ENCODE results near the gene OVAAL.

Gene OVAAL

GRCh38 chr1:180571060-180571831 lies 12.5 kb downstream of the OVAAL start:
- no peak for DNase-seq (ENCODE audit: low read depth)

- no peak for DNase-seq (ENCODE audit: low read depth)
Measured at GRCh38 chr1:180571832-180572636, 13.3 kb downstream of the OVAAL start.

- DNase-seq (ENCODE audit: low read depth) = no peak
Measured at GRCh38 chr1:180572760-180573159, 14.0 kb downstream of the OVAAL start.

- DNase-seq (ENCODE audit: low read depth) = no peak
Measured at GRCh38 chr1:180574031-180574713, 15.4 kb downstream of the OVAAL start.

GRCh38 chr1:180577361-180577760 lies 18.6 kb downstream of the OVAAL start:
- DNase-seq (ENCODE audit: low read depth) = no peak

- no peak for DNase-seq (ENCODE audit: low read depth)
Measured at GRCh38 chr1:180579961-180580611, 21.3 kb downstream of the OVAAL start.

GRCh38 chr1:180581635-180582039 lies 22.9 kb downstream of the OVAAL start:
- no peak for DNase-seq (ENCODE audit: low read depth)

GRCh38 chr1:180584869-180585268 lies 26.1 kb downstream of the OVAAL start:
- no peak for DNase-seq (ENCODE audit: low read depth)

- DNase-seq (ENCODE audit: low read depth) = no peak
Measured at GRCh38 chr1:180585994-180586359, 27.2 kb downstream of the OVAAL start.

- no peak for DNase-seq (ENCODE audit: low read depth)
Measured at GRCh38 chr1:180586671-180587155, 27.9 kb downstream of the OVAAL start.

GRCh38 chr1:180588121-180588520 lies 29.4 kb downstream of the OVAAL start:
- DNase-seq (ENCODE audit: low read depth) = no peak

- no peak for DNase-seq (ENCODE audit: low read depth)
Measured at GRCh38 chr1:180590889-180591288, 32.1 kb downstream of the OVAAL start.

GRCh38 chr1:180593382-180593781 lies 34.6 kb downstream of the OVAAL start:
- DNase-seq (ENCODE audit: low read depth) = no peak

GRCh38 chr1:180594723-180595122 lies 36.0 kb downstream of the OVAAL start:
- no peak for DNase-seq (ENCODE audit: low read depth)

GRCh38 chr1:180595966-180596365 lies 37.2 kb downstream of the OVAAL start:
- no peak for DNase-seq (ENCODE audit: low read depth)

GRCh38 chr1:180597520-180597919 lies 38.8 kb downstream of the OVAAL start:
- no peak for DNase-seq (ENCODE audit: low read depth)

- DNase-seq (ENCODE audit: low read depth) = no peak
Measured at GRCh38 chr1:180598333-180598974, 39.7 kb downstream of the OVAAL start.

GRCh38 chr1:180600343-180600742 lies 41.6 kb downstream of the OVAAL start:
- no peak for DNase-seq (ENCODE audit: low read depth)

GRCh38 chr1:180601512-180601911 lies 42.7 kb downstream of the OVAAL start:
- DNase-seq (ENCODE audit: low read depth) = no peak

- no peak for DNase-seq (ENCODE audit: low read depth)
Measured at GRCh38 chr1:180603223-180603849, 44.6 kb downstream of the OVAAL start.

- DNase-seq (ENCODE audit: low read depth) = no peak
Measured at GRCh38 chr1:180603850-180604226, 45.1 kb downstream of the OVAAL start.
